Inferior parietal cortex (tissue), 1 donor: ENCODE data around the gene EIF4E.
"Not testable (repeated sequence)": the region's sequence is repeated elsewhere in the genome, so short reads cannot be mapped to it uniquely, and the experiment has no call there.

Source experiments
- DNase-seq: peaks from one replicate; pipeline ENCODE4 v3.0.0-alpha.2; 2016; ENCODE audit errors: extremely low spot score

EIF4E gene

GRCh38 chr4:98932539-98932938, 3.6 kb upstream of the EIF4E start:
- DNase-seq: no peak

- DNase-seq: no peak
These were observed 1.5 kb upstream of the EIF4E start for GRCh38 chr4:98930311-98930865.

- peak; percentile 60 for DNase-seq
These were observed 671 bp upstream of the EIF4E start for GRCh38 chr4:98929341-98930267.

DNA sequence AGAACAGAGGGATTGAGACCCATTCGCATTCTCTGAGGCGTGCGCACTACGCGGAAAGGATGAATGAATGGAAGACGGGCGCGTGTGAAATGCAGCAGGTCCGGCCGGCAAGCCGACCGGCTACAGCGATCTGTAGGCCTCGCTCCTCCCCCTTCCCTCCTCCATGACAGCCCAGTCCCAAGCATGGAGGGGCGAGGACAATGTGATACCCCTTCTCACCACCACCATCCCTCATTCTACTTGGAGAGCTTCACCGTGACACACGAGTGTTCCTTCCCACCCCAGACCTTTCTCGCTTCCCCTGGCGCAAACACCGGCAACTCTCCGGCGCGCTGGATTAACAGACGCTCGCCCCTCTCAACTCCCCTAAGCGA, 815 bp downstream of the EIF4E start:
- DNase-seq: peak; percentile 60

- DNase-seq: not testable (repeated sequence)
These were observed 2.7 kb downstream of the EIF4E start for GRCh38 chr4:98926257-98926656.

GRCh38 chr4:98921292-98921691, 7.6 kb downstream of the EIF4E start:
- no peak for DNase-seq

DNA sequence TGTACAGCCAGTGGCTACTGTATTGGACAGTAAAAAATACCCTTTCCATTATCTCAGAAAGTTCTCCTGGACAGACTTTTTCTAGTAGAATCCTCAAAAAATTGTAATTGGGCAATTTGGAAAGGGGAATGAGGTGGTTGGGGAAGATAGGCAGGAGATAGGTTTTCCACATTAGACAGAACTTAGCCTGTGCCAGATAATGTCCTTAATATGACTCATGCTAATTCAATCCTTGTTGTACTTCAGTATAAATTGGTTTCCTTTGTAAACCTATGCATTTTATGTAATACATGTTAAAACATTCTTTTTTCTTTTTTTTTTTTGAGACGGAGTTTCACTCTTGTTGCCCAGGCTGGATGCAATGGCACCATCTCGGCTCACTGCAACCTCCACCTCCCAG, 8.9 kb downstream of the EIF4E start:
- no peak for DNase-seq

DNA sequence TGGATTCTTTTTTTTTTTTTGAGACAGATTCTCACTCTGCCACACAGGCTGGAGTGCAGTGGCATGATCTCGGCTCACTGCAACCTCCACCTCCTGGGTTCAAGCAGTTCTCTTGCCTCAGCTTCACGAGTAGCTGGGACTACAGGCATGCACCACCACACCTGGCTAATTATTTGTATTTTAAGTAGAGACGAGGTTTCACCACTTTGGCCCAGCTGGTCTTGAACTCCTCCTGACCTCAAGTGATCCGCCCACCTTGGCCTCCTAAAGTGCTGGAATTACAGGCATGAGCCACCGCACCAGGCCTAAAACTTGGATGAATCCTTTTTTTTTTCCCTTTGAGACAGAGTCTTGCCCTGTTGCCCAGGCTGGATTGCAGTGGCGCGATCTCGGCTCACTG, 18.2 kb downstream of the EIF4E start:
- not testable (repeated sequence) for DNase-seq

GRCh38 chr4:98909646-98910401, 19.1 kb downstream of the EIF4E start:
- no peak for DNase-seq

DNA sequence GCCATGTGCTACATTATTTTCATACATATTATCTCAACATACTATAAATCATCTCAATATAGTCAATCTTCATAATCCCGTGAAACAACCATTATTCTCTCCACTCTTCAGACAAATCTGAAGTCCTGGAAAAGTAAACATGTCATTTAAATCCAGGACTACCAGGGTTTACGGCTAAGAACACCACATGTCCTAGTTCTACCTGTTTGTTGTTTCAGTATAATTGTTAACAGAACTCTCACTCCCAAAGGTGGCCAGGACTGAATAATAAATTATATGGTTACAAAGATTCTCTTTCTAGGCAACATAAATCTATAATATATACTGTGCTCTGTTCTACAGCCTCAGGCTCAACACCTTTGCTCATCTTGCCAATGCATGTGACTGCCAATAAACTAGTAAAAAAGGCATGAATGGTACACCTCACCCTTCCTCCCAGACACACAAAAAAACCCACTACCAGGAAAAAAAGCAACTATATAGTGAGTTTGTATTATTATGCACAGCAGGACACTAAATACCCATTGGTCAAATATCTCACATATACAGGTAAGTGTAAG, 20.1 kb downstream of the EIF4E start:
- DNase-seq: no peak

GRCh38 chr4:98908182-98908581, 20.8 kb downstream of the EIF4E start:
- DNase-seq: no peak

- DNase-seq: no peak
These were observed 23.1 kb downstream of the EIF4E start for GRCh38 chr4:98905839-98906238.

DNA sequence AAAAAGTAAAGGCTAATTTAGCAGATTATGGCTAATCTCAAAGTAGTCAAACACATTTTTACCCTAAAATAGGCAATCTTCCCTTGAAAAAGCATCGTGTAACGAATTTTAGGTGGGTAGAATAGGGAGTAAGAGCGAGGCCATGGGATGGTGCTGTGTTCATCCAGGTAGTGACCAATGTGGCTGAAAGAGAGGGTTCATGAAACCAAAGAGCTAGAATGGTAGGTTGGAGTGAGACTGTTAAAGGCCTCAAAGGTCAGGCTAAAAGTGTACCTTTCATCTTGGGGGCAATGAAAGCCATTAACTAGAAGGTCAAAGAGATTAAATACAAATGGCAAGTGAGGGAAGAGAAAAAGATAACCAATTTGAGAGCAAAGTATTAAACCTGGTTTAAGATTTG, 23.6 kb downstream of the EIF4E start:
- no peak for DNase-seq

DNA sequence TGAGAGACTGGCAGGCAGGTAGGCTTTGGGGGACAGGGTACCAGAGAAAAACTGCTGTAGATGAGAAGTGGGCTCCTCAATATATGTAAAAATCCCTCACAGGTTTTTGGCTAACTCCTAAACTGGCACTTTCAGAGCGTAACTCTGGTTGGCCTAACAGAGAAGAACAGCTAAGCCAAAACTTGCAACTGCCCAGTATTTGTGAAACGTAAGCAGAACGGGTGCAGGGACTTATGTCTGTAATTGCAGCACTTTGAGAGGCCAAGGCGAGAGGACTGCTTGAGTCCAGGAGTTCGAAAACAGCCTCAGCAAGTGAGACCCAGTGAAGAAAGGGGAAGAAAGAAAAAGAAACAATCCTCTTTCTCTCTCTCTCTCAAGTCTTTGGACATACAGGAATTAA, 25.0 kb downstream of the EIF4E start:
- DNase-seq: no peak

GRCh38 chr4:98903561-98903960, 25.4 kb downstream of the EIF4E start:
- DNase-seq: no peak

DNA sequence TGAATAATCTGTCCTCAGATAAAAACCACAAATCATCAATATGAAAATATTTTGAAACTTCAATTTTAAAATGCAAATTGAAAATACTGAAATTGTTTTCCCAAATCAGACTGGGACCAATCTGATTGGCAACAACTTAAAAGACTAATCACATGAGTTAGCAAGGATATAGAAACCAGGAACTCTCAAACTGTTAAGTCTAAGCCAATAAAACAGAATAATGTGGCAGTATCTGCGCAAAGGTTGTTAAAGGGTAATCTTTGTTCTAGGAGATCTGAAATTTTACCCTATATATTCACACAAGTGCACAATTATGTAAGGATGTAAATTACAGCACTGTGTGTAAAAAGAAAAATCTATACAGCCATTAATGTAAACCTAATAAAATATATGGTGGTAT, 29.7 kb downstream of the EIF4E start:
- DNase-seq: no peak

GRCh38 chr4:98891478-98892337, 37.2 kb downstream of the EIF4E start:
- DNase-seq: no peak

GRCh38 chr4:98890702-98891455, 38.1 kb downstream of the EIF4E start:
- no peak for DNase-seq

DNA sequence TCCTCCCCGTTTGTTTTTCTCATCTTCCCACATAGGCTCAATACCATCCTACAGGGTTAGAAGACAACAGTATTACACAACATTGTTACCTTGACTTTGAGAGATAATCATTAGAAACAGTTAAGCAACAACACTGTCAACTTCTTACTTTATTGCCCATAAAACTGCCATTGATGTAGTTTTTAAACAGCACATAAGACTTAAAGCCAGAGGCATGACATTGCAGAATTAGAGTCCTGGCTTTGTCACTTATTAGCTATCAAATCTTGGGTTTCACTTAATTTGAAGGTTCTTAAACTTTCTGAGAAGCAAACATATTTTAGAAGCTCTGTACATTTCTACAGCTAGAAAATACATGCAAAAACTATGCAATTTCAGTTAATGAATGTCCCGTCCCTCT, 41.8 kb downstream of the EIF4E start:
- DNase-seq: no peak

DNA sequence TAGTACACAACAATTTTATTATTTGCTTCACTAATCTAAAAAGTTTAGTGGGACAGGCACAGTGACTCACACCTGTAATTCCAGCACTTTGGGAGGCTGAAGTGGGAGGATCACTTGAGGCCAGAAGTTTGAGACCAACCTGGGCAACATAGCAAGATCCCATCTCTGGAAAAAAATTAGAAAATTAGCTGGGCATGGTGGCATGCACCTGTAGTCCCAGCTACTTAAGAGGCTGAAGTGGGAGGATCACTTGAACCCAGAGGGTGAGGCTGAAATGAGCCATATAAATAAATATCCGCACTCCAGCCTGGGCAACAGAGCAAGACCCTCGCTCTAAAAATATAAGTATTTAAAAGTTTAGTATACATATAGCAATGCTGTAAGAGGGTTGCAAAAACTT, 42.6 kb downstream of the EIF4E start:
- not testable (repeated sequence) for DNase-seq

DNA sequence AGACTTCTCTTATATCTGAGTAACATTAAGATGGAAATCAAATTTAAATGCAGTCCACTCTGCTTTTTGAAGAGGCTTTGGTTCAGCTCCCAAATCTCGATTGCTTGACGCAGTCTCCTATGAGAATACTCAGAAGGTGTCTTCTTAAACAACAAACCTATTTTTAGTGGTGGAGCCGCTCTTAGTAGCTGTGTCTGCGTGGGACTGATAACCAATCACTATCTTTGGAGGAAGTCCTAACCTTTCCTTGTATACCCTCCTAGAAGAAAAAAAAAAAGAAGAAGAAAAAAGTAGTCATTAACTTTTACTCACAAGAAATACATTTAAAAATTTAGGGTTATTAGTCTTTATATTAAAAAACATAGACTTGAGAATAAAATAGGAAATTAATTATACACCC, 48.0 kb downstream of the EIF4E start:
- DNase-seq: not testable (repeated sequence)
